Retina (tissue), 1 donor: ENCODE measurements around the gene TNFRSF21.
"Not testable (repeated sequence)": the region's sequence is repeated elsewhere in the genome, so short reads cannot be mapped to it uniquely, and the experiment has no call there.

ENCODE experiments used
- DNase-seq: peaks from one replicate; pipeline ENCODE4 v3.0.0-alpha.2; 2016

TNFRSF21 gene, protein sequence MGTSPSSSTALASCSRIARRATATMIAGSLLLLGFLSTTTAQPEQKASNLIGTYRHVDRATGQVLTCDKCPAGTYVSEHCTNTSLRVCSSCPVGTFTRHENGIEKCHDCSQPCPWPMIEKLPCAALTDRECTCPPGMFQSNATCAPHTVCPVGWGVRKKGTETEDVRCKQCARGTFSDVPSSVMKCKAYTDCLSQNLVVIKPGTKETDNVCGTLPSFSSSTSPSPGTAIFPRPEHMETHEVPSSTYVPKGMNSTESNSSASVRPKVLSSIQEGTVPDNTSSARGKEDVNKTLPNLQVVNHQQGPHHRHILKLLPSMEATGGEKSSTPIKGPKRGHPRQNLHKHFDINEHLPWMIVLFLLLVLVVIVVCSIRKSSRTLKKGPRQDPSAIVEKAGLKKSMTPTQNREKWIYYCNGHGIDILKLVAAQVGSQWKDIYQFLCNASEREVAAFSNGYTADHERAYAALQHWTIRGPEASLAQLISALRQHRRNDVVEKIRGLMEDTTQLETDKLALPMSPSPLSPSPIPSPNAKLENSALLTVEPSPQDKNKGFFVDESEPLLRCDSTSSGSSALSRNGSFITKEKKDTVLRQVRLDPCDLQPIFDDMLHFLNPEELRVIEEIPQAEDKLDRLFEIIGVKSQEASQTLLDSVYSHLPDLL

DNA sequence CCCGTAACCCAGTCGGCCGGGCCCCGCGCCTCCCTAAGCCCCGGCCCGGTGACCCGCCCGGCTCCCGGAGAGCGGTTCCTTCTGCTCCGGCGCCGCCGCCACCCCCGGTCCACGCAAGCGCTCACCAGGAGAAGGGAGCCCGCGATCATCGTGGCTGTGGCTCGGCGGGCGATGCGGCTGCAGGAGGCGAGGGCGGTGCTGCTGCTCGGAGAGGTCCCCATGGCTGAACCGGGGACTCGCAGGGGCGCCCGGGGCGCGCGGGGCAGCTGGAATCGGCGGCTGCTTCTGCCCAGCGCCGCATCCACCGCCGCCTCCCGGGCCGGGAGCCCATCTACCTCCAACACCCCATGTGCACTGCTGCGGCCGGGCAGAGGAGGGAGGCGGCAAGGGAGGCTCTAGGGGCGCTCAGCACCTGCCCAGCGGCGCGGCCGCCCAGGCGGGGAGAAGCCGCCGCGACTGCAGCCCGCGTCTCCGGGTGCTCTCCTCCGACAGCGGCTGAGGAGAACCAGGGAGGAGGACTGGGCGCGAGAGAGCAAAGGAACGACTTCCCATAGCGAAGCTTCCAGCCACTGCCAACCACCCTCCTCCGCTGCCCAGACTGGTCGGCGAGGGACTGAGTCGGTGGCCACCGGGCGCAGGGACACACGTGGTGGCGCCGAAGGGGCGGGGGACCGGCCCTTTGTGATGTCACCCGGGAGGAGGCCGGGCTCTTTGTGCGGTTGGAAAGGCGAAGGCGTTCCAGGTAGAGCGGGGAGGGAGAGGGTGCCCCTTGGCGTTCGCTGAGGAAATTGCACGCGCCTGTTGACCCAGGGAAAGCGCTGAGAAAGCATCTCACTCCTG, at the start of gene TNFRSF21:
Gene TNFRSF21, minus strand, starts transcription at position 615 of the 840 bp plus-strand sequence. Its CDS starts 394 bp downstream, at position 221.
- DNase-seq: peak; percentile 97

DNA sequence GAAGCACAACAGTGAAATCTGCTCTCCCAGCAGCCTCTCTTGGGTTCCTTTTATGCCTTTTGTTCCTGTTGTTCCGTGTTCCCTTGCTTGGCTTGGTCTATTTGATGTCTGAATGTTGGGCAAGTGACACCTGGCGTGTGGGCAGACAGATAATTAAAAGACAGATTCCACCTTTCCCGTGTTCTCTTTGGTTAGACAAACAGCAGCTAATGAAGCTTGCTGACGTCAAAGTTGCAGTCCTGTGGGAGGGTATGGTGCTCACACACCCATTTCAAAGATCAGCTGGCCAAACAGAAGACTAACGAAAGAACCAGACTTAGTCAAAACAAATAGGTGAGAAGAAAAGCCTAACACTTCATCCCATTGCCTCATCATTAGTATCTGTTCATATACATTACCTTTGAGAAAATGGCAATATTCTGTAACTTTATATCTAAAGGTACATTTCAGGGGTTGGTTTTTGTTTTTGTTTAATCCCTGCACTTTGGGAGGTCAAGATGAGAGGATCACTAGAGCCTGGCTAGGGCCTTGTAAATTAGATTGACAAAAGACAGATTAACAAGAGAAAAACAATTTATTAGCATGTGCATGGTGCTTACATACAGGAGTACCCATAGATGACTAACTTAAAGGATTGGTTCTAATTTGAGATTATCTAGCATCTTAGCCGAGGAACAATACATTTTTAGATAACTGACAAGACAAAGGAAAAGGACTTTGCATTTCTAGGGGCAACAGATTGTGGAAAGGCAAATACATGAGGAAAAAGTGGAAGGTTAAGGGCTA, 48.9 kb upstream of the TNFRSF21 start:
- no peak for DNase-seq

DNA sequence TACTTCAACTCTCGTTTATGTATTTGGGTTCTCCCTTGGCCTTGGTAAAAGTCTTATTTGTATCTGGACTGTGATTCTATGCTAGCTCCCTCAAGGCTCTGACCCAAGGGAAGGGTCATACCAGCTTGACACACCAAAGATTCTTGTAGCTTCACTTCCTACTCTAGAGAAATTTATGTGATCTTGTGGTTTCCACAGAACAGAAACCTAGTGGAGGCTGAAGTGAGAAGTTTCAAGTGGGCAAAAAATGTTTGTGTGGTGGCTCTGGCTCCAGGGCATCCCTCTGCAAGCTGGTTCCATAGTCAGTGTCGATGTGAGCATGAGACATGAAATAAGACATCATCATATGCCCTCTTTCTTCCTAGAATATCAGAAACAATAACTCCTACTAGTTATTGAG, 48.1 kb upstream of the TNFRSF21 start:
- DNase-seq: no peak

DNA sequence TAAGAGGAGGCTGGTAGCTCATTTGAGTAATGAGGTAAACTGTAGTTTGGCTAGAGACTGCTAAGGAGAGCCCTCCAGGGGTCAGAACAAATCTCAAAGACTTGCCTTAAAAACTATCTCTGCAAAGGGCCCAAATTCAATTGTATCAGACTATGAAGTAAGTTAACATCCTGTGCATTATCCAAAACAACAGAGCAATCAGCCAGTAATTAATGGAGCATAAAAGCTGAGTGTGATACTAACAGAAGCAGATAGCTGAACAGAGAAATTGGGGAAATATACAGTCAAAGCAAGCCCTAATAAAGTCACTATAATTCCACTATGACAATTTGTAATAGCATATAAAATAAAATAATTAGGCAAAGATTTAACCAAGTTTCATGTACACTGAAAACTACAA, 45.8 kb upstream of the TNFRSF21 start:
- no peak for DNase-seq

DNA sequence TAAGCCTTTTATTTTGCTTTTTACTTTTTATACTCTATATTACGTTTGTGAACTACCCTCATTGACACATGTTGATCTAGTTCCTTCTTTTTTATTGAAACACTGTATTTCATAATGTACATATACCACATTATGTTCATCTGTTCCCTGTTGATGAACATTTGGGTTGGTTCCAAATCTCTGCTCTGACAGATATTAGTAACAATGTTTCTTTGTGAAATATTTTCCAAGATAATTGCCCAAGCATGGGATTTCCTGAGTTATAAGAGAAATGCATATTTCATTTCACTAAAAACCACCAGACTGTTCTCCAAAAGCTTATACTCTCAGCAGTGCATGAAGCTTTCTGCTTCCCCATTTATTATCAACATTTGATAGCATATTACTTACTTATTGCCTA, 44.2 kb upstream of the TNFRSF21 start:
- no peak for DNase-seq

DNA sequence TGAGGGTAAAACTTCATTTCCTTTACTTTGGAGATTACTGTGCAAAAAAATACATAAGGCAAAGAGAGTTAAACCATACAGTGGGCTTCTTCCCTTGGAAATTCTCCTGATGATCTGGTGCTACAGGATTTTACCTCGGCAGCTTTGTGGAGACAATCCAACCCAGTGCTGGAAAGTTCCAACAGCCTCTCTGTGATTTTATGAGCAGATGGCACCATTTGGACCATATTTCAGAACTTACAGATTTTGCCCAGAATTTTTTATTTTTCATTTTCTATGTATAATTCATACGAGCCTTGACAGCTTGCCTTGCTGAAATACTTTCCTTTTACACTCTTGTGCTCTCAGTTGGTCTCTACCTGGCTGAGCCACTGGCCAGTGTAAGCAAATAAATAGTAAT, 43.3 kb upstream of the TNFRSF21 start:
- no peak for DNase-seq

DNA sequence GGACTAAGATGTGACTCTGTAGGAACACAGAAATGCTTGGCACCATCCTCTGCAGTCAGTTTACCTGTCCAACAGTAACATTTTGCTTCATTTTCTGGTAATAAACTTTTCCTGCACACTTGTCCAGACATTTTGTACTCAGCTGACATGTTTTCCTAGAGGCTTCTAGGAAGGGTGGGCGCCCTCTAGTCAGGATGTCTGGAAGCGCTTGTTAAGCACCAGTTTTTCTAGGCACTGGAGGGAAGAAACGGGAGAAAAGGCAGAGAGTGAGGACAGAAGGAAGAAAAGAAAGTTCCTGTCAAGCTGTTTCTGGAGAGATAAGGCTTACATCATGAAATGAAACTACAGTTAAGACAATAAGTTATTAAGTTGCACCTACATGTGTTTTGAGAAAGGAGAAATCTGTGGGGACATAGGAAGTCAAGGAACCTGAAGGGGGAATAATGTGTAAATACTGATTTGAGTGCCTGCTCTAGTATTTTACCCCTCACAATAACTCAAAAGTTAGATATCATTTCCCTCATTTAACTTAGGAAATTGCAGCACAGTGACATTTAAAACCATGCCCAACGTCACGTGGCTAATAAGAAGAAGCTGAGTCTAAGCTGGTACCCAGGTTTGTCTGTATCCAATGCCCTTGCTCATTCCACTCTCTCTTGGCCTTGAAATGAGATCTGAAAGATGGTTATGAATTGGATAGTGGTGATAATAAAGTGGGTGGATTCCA, 42.7 kb upstream of the TNFRSF21 start:
- no peak for DNase-seq

DNA sequence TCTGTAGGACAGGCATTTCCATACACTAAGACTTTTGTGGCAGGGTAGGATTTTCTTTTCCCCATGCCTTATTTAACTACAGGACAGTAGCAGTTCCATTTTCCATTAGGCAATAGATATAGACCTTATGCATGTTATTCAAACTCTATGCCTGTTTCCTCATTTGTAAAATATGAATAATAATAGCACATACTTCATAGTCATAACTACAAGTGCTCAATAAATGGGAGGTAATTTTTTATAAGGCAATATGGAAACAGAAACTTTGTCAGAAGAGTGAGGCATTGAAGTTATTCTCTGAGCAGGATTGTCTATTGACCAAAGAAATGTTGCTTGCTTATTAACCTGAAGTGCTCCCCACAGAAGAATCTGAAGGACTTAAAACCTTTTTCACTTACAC, 41.9 kb upstream of the TNFRSF21 start:
- no peak for DNase-seq

DNA sequence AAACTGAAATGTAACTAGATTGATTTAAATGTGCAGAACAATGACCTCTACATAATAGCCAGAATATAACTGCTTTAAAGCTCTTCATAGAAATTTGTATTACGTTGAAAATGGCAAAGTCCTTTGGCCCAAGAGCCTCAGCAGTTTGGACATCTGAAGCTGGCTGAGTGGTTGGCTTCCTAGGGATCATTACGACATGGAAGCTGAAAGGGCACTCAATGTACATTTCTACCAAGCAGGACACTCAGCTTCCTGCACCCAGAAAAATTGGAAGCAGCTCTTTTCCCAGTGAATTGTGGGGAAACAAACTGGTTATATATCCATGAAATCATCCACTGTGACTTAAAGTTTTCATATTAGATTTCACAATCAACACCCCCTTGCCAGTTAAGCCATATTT, 40.2 kb upstream of the TNFRSF21 start:
- no peak for DNase-seq

DNA sequence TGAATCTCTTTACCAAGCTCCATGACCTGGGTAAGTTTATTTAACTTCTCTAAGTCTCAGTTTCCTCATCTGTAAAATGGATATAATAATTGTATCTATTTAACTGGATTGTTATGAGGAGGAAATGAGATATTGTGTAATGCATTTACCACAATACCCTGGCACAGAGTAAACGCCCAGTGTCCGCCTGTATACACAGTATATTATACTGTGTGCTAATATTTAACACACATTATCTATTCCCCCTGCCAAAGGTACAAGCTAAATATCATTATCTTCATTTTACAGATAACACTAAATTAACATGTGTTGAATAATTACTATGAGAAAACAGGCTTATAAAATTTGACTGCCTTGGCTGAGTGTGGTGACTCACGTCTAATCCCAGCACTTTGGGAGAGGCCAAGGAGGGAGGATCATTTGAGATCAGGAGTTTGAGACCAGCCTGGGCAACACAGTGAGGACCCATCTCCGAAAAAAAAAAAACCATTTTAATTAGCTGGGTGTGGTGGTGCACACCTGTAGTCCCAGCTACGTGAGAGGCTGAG, 38.7 kb upstream of the TNFRSF21 start:
- no peak for DNase-seq

DNA sequence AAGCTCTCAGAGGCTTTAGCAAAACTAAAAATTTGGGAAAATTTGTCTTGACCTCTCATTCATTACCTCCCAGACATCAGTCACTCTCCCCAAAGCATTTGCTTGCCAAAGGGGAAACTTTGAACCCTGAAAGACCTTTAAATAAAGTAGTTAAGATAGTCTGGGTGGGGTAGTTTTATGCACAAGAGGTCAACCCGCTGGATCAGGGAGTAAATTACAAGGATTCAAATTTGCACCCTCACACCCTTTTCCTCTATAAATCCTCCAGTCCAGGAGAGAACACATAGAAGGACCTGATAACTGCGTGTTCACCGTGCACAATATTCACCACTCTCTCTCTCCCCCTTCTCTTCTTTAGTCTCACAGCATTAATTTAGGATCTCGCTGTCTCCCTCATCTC, 36.1 kb upstream of the TNFRSF21 start:
- no peak for DNase-seq

DNA sequence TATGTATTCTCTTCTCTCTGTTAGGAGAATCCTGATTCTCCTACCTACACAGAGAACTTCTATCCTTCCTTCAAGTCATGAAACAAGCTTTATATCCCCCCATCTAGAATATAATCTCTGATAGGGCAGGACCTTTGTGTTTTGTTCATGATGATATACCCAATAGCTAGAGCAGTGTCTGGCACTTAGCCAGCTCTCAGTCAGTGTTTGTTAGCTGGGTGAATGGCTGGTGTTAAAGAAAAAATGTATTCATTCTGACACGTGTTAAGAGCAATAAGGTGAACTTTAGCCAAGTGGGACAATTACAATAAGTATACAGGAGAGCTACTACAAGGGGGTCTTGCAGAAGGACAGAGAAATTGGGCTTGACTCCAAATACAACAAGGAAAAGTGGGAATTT, 34.3 kb upstream of the TNFRSF21 start:
- no peak for DNase-seq

DNA sequence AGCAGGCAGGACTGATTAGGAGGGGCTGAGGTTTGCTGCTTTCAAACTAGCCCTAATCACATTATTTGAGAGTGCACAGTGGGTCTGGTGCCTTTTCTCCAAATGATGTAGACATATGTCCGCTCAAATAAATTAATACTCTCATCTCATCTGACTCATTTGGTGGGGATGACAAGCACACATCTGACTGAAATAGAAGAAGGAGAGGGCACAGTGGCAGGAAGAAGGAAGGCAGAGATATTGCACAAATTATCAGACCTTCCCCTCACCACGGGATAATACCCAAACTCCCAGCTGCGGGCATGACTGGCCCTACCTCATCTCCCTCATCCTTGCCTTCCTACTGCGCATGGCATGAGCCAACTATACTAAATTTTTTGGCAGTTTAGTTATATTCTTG, 33.9 kb upstream of the TNFRSF21 start:
- DNase-seq: no peak

DNA sequence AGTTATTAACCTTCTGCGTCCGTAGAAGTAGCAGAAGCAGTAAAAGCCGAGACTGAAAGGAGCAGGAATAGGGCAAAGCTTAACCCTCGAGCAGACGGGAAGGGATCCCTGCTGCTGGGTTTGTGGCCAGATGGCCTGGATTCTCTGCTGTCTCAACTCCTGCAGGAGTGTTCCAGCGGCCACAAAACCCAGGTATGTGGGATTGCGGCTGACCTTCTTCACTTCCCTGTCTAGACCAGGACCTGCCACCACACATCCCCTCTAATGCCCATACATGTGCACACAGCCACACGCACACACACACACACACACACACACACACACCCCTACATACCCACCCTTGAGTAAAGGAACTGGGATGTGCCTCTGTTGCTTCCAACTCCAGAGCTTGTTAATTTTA, 33.1 kb upstream of the TNFRSF21 start:
- DNase-seq: no peak

DNA sequence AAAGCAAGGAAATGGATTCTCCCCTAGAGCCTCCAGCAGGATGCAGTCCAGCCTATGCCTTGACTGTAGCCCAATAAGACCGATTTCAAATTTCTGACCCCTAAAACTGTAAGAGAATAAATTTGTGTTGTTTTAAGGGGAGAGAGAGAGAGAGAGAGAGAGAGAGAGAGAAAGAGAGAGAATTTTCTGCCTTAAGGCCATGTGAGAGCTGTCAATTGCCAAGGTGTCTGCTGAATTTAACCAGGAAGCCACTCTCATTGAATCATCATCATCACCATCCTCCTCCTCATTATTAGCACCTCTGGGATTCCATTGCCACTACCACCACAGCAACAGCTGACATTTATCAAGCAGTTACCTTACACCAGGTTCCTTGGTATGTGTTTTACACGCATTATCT, 27.8 kb upstream of the TNFRSF21 start:
- DNase-seq: no peak

DNA sequence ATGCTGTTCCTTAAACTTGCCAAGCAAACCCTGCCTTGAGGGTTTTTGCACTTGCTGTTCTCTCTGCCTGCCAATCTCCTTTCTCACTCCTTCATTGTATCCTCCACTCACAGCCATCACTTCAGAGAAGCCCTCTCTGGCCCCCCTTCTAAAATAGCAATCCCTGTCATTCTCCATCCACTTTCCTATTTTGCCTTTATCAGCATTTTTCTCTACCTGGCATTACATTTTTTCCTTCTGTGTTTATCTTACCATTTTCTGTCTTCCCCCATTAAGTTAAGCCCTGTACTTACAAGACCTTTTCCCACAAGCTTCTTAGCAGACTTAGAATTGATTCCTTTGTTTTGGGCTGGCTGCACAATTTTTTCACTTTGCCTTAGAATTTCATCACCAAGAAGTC, 26.6 kb upstream of the TNFRSF21 start:
- no peak for DNase-seq

DNA sequence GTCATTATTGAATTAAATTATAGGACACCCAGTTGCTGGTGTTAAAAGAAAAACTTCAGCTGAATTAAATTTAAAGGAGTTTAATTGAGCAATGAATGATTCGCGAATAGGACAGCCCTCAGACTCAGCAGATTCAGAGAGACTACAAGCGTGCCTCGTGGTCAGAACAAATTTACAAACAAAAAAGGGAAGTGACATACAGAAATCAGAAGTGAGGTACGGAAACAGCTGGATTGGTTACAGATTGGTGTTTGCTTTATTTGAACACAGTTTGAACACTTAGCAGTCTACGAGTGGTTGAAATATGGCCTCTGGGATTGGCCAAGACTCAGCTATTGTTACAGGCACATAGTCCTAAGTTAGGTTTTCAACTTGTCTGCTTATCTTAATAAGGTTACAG, 25.8 kb upstream of the TNFRSF21 start:
- DNase-seq: no peak

DNA sequence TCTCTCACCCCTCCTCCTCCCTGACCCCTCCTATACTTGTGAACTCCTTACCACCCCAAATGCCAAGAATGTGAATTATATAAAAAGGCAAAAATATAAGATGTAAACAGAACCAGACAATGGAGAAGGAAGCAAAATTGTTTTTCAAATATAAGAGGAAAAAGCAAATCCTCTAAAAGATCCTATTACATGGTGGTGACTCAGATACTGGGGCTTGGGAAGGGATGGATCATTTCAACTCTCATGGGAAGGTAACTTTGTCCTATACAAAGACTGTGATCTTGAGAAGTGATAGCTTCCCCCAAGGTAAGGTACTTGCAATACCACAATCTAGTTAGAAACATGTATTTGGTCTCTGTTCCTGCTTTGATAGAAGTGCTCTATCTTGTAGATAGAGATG, 24.6 kb upstream of the TNFRSF21 start:
- DNase-seq: no peak

DNA sequence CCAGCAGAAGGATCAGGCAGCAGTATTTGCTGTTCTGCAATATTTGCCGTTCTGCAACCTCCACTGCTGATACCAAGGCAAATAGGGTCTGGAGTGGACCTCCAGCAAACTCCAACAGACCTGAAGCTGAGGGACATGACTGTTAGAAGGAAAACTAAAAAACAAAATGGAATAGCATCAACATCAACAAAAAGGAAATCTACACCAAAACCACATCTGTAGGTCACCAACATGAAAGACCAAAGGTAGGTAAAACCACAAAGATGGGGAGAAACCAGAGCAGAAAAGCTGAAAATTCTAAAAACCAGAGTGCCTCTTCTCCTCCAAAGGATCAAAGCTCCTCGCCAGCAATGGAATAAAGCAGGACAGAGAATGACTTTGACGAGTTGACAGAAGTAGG, 18.9 kb upstream of the TNFRSF21 start:
- DNase-seq: not testable (repeated sequence)

DNA sequence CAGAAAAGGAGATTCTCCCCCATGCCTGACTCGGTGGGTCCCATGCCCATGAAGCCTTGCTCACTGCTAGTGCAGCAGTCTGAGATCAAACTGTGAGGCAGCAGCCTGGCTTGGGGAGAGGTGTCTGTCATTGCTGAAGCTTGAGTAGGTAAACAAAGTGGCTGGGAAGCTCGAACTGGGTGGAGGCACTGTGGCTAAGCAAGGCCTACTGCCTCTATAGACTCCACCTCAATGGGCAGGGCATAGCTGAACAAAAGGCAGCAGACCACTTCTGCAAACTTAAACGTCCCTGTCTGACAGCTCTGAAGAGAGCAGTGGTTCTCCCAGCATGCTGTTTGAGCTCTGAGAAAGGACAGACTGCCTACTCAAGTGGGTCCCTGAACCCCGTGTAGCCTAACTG, 18.4 kb upstream of the TNFRSF21 start:
- not testable (repeated sequence) for DNase-seq

DNA sequence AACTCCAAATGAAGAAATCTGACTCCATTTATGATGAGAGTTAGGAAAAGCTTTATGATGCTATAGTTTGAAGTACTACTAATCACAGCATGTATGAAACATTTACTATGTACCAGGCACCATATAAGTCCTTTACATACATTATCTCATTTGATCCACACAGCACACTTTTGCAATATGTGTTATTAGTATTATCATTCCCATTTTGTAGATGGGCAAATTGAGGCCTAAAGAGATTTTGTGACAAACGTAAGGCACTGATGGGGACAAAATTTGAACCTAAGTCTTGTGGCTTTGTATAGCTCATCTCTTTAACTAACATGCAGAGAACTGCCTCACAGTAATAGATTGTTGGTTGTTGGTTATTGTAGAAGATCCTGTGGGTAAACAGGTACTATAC, 14.2 kb upstream of the TNFRSF21 start:
- DNase-seq: no peak

DNA sequence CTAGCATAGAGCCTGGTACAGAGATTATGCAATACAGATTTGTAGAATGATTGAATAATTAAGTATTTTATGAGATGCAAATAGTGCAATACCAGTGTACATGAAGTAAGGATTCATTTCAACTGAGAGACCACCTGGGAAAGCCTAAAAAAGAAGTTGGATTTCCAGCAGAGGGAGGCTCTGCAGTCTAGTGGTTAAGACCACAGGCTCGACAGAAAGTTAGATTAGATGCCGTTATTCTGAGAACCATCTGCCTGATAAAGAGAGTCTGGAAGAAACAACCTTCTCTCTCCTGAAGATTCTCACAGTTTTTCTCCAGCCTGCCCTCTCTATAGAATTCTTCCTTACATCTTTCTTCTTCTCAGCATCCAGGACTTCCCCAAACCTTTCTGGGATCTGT, 13.6 kb upstream of the TNFRSF21 start:
- DNase-seq: no peak
